ENCODE measurements around the gene TAP2.

DNA sequence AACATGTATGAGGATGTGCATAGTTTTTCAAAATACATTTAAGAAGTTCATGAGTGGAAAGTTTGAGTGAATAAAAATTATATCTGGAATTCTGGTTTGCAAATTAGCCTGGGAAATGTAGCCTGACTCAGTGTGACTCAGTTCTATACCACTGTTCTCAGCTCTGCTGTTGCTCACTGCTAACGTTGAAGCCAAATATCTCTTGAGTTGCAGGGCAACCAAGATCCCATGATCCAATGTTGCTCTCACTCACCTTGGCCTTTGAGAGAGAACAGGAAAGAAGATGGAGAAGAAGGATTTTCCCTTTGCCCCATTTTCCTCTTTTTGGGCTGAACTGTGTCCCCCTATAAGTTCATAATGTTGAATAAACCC, 44.3 kb upstream of the TAP2 start:
- TF ChIP-seq, protein P1, sequence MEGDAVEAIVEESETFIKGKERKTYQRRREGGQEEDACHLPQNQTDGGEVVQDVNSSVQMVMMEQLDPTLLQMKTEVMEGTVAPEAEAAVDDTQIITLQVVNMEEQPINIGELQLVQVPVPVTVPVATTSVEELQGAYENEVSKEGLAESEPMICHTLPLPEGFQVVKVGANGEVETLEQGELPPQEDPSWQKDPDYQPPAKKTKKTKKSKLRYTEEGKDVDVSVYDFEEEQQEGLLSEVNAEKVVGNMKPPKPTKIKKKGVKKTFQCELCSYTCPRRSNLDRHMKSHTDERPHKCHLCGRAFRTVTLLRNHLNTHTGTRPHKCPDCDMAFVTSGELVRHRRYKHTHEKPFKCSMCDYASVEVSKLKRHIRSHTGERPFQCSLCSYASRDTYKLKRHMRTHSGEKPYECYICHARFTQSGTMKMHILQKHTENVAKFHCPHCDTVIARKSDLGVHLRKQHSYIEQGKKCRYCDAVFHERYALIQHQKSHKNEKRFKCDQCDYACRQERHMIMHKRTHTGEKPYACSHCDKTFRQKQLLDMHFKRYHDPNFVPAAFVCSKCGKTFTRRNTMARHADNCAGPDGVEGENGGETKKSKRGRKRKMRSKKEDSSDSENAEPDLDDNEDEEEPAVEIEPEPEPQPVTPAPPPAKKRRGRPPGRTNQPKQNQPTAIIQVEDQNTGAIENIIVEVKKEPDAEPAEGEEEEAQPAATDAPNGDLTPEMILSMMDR (IDR thresholded peaks at IDR 0.05 in 8 of 11, conservative IDR thresholded peaks at IDR 0.05 in 3 of 11), result no peak
- TF ChIP-seq POLR2A (IDR thresholded peaks at IDR 0.05) (no peak), POLR2AphosphoS5 (IDR thresholded peaks at IDR 0.05) (no peak)

Measured in spleen (tissue), 7 donors.